ENCODE data around the gene DYNLL2. TPM values are rescaled to one million over a fixed set of nuclear protein-coding genes. Genes with fewer than 3 reads are reported as not detected.

Gene DYNLL2
- total RNA-seq, 2 donors from 2014 or later, result 20.6 to 28.5 TPM

DNA sequence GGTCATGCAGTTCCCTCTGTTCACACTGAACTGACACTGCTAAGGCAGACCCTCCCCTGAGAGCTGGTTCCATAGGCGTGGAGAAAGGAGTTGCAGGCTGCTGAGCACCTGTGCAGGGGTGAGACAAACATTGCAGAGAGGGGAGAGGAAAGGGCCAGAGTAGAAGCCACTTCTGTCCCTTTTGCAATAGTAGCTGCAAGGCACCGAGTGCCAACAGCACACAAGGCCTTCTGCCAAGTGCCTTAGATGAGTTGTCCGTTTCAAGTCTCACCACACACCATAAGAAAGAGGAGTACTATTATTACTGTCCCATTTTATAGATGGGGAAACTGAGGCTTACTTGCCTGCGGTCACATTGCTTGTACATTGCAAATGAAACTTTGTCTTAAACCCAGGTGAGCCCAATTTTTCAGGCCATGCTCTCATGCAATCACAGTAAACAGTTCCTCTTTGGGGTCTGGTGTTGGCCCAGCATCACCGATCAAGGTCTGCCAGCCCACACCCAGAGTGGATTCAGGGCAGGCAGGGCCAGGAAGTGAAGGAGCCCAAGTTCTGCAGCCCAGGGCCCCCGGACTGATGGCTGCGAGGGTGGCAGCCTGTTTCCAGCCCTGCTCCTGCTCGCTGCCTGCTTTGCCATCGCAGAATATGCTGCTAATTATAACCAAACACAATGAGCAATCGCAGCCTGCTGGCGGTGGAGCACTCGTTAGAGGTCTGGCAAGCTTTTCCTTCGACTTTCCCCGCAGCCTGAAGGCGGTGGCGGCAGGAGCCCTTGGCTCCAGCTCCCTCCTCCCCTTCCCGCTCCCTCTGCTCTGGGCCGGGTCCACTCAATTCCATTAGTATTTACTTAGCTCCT is 36.8 kb upstream of the DYNLL2 start:
- TF ChIP-seq, protein P1, sequence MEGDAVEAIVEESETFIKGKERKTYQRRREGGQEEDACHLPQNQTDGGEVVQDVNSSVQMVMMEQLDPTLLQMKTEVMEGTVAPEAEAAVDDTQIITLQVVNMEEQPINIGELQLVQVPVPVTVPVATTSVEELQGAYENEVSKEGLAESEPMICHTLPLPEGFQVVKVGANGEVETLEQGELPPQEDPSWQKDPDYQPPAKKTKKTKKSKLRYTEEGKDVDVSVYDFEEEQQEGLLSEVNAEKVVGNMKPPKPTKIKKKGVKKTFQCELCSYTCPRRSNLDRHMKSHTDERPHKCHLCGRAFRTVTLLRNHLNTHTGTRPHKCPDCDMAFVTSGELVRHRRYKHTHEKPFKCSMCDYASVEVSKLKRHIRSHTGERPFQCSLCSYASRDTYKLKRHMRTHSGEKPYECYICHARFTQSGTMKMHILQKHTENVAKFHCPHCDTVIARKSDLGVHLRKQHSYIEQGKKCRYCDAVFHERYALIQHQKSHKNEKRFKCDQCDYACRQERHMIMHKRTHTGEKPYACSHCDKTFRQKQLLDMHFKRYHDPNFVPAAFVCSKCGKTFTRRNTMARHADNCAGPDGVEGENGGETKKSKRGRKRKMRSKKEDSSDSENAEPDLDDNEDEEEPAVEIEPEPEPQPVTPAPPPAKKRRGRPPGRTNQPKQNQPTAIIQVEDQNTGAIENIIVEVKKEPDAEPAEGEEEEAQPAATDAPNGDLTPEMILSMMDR (IDR thresholded peaks at IDR 0.05), result no peak
- Histone ChIP-seq H3K27ac (no peak overlapping the region), H3K9me3 (no peaks in the 10 kb centered on the region), H3K4me1 (ENCODE audit: control insufficient read depth in 1 of 2, low read depth in 2 of 2) (no peaks in the 10 kb centered on the region), H3K36me3 (no peaks in the 10 kb centered on the region), H3K4me3 (no peak overlapping the region), H3K27me3 (replicated peaks; ENCODE audit: insufficient read depth) (no peaks in the 10 kb centered on the region)
- ATAC-seq (ENCODE audit: insufficient number of reproducible peaks, low FRiP score, low read depth), result no peak
- DNase-seq (ENCODE audit: low spot score), result no peak

DNA sequence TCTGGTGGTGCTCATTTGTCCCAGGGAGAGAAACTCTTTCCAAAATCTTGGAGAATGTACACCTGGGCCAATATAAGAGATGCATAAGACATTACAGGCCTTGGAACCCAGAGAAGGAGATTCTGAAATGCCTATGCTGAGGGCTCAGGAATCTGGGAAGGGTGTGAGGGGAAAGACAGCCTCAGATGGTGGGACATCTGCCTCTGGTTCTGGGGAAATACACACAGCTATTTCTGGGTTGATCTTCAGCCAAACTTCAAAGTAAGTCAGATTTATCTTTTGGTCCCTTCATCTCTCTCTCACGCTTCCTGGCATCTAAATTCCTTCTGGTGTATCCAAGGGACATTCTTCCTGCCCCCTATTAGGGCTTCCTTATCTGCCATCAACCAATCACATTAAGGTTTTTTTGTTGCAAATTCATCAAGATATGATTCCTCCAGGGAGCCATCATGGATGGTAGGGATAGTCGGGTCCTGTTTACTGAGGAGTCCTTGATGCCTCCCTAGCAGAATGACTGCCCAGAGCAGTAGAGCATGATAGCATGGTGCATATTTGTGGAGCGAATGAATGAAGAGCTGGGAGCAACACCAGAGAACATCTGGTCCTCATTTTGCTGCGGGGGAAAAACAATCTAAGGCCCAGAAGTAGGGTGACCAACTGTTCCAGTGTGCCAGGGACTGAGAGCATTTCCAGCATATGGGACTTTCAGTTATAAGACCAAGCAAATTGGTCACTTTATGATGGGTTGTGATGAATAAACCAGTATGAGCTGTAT is 35.7 kb upstream of the DYNLL2 start:
- Histone ChIP-seq H3K36me3 (no peaks in the 10 kb centered on the region), H3K4me3 (no peak overlapping the region), H3K9me3 (no peaks in the 10 kb centered on the region), H3K27ac (no peak overlapping the region), H3K27me3 (replicated peaks; ENCODE audit: insufficient read depth) (no peaks in the 10 kb centered on the region), H3K4me1 (ENCODE audit: control insufficient read depth in 1 of 2, low read depth in 2 of 2) (no peaks in the 10 kb centered on the region)
- TF ChIP-seq, protein P1 (IDR thresholded peaks at IDR 0.05), result no peak
- DNase-seq (ENCODE audit: low spot score) (no peak), ATAC-seq (ENCODE audit: insufficient number of reproducible peaks, low FRiP score, low read depth) (no peak)

DNA sequence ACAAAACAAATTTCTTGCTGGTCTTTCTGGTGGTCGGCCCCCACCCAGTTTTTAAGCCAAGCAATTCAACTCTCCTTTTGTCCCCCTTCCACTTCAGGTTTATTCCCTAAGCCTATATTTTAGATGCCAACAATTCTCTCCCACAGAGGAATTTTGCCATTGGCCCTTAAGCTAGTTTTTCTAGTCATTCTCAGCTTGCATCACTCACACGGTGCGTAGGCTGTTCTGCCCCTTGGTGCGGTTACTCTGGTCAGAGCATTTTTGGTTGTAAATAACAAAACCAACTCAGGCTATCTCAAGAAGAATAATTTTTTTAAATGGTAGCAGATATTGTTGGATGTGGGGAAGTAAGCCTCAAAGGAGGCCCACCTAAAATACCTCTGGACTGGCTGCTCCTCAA is 33.7 kb upstream of the DYNLL2 start:
- Histone ChIP-seq H3K4me3 (no peak overlapping the region), H3K9me3 (no peaks in the 10 kb centered on the region), H3K4me1 (ENCODE audit: control insufficient read depth in 1 of 2, low read depth in 2 of 2) (no peaks in the 10 kb centered on the region), H3K36me3 (no peaks in the 10 kb centered on the region), H3K27me3 (replicated peaks; ENCODE audit: insufficient read depth) (no peaks in the 10 kb centered on the region), H3K27ac (no peak overlapping the region)
- DNase-seq (ENCODE audit: low spot score), result no peak
- TF ChIP-seq, protein P1 (IDR thresholded peaks at IDR 0.05), result no peak
- ATAC-seq (ENCODE audit: insufficient number of reproducible peaks, low FRiP score, low read depth), result no peak

DNA sequence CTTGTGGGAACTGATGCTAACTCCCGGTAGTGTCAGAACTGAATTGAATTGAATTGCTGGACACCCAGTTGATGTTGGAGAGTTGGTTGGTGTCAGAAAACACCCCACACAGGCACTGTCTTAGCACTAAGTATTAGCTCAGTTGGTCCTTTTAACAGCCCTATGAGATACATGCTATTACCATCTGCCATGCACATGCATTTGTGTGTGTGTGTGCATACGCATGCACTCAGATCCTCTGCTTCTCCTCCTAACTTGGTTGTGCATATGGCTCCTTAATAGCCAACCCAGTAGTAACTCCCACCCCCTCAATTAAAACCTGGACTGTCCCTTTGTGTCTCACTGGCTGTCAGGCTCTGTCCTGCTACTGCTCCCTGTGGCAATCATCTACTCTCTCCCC is 32.3 kb upstream of the DYNLL2 start:
- no peaks in the 10 kb centered on the region for H3K9me3 ChIP-seq
- H3K27me3 ChIP-seq (replicated peaks; ENCODE audit: insufficient read depth), result no peaks in the 10 kb centered on the region
- DNase-seq (ENCODE audit: low spot score) (no peak), ATAC-seq (ENCODE audit: insufficient number of reproducible peaks, low FRiP score, low read depth) (no peak)
- no peak overlapping the region for H3K27ac ChIP-seq
- TF ChIP-seq, protein P1 (IDR thresholded peaks at IDR 0.05), result no peak
- no peak overlapping the region for H3K4me3 ChIP-seq
- no peaks in the 10 kb centered on the region for H3K4me1 ChIP-seq (ENCODE audit: control insufficient read depth in 1 of 2, low read depth in 2 of 2)
- H3K36me3 ChIP-seq, result no peaks in the 10 kb centered on the region

DNA sequence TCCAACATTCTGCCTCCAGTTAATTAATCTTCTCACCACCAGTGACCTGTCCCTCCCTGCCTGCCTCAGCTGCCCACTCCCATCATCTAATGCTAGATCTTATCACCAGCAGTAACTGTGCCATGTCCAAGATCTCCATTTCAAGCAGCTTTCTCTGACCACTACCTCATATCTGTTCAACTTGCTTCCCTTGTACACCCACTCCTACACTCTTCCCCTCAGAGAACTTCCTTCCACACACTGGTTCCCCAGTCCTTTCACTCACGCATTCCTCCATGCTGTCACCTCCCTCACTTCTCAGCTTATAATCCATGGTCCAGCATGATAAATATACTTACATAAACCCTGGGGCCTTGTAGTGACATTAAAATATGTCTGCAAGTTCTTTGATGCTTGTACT is 31.8 kb upstream of the DYNLL2 start:
- ATAC-seq (ENCODE audit: insufficient number of reproducible peaks, low FRiP score, low read depth), result no peak

More for the DNA sequence above, 31.8 kb upstream of the DYNLL2 start:
- Histone ChIP-seq H3K9me3 (no peaks in the 10 kb centered on the region), H3K4me3 (no peak overlapping the region), H3K36me3 (no peaks in the 10 kb centered on the region), H3K4me1 (ENCODE audit: control insufficient read depth in 1 of 2, low read depth in 2 of 2) (no peaks in the 10 kb centered on the region), H3K27ac (no peak overlapping the region), H3K27me3 (replicated peaks; ENCODE audit: insufficient read depth) (no peaks in the 10 kb centered on the region)
- no peak for DNase-seq (ENCODE audit: low spot score)
- TF ChIP-seq, protein P1 (IDR thresholded peaks at IDR 0.05), result no peak

Data from thoracic aorta (tissue), 2 donors.